ENCODE data around the gene KRTAP22-2.

Gene KRTAP22-2

DNA sequence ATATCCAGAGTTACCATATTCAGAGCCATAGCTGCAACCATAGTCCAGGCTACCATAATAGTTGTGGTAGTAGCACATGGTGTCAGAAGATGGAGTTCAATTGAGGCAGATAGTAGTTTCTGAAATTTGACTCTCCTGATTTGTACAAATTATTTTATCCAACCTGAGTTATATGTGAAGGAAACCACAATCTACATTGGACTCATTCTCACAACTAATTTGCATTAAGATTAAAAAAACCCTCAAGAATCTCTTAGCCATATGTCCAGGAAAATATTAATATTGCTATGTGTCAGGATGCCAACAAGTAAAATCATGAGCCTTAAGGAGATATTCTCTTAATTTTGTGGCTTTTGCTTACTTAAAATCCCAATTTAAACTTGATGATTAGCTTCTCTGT lies at the start of gene KRTAP22-2:
TSS of gene KRTAP22-2 (minus strand) at position 101 of the 400 bp plus-strand sequence.
- no peak for DNase-seq (ENCODE audit: low spot score)

DNA sequence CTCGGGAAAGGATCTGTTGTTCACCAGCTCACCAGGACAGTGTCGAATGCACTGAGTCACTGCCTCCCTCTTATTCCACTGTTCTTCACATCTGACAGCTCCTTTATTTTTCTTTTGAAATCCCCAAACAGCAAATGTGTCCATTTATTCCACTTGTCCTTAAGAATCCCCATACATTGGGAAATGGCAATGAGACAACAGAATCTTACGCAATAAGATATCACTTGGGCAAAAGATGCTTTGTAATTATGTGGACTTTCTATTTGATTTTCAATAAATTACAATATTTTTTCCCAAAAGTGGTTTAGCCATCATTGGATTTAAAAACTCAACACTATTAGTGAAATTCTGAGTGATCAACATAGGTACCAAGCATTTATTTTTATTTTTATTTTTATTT lies 48.5 kb upstream of the KRTAP22-2 start:
- DNase-seq (ENCODE audit: low spot score): no peak

DNA sequence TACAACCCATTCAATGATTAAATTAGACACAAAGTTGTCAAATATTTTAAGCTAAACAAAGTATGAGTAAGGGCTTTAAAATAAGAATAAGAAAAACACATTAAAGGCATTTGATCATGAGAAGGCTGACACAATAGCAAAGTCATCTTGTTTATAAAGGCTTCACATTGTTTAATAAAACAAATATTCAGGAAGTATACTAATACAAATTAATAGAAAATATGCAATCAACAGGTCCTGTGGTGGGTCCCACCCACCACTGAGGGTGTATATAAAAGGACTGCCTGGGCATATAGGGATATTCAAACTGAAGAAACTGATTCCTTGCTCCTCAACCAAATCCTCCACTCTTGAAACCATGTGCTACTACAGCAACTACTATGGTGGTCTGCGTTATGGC lies 44.7 kb upstream of the KRTAP22-2 start, which contains the start of gene KRTAP20-2:
TSS of gene KRTAP20-2 (plus strand) at position 301 of the 400 bp plus-strand sequence. CDS start at position 359, 58 bp downstream.
- DNase-seq (ENCODE audit: low spot score): no peak

DNA sequence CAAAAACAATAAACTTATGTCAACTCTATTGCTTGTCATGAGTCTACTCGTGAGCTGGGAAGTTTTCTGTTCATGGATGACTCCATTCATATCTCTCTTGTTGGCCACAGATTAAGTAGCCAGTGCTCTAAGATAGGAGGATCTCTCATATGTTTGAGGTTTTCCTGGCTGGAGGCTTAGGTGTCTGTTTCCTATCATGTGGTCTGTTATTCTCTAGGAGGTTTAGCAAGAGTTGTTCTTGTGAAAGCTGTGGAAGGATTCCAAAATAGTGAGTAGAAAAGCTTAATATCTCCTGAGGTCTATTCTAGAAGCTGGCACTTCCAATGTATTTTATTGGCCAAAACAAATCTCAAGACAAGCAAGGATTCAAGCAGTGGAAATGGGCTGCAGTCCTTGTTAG lies 39.0 kb upstream of the KRTAP22-2 start:
- DNase-seq (ENCODE audit: low spot score): no peak

DNA sequence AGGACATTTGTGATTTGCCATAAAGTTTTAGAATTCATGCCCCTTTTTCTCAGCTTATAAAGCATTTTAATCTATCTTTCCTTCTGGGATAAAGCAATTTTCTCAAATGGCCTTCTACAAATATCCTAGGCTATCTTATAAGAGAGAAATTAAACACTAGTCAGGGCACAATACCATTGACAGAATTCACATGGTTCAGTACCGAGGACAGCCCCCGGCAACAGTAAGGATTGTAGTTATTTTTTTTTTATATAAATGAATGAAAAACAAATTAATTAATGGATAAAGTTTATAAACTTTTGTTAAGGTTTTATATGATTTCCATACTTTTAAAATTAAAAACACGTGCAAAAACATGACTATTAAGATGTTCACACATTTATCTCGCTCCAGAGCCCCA lies 37.9 kb upstream of the KRTAP22-2 start:
- DNase-seq (ENCODE audit: low spot score): no peak

DNA sequence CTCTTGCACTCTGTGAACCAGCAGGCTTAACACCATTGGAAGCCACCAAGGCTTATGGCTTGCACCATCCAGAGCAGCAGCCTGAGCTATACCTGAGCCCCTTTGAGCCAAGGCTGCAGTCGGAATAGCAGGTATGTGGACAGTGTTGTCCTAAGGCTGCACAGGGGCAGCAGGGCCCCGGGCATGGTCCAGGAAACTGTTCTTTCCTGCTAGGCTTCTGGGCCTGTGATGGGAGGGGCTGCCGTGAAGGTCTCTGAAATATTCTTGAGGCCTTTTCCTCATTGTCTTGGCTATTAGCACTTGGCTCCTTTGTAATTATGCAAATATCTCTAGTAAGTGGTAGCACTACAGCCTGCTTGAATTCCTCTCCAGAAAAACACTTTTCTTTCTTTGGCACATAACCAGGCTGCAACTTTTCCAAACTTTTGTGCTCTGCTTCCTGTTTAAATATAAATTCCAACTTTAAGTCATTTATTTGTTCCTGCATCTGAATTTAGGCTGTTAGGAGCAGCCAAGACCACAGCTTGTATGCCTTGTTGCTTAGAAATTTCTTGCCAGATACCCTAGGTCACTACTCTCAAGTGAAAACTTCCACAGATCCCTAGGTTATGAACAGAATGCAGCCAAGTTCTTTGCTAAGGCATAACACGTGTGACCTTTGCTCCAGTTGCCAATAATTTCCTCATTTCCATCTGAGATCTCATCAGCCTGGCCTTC lies 35.4 kb upstream of the KRTAP22-2 start:
- DNase-seq (ENCODE audit: low spot score): no peak

DNA sequence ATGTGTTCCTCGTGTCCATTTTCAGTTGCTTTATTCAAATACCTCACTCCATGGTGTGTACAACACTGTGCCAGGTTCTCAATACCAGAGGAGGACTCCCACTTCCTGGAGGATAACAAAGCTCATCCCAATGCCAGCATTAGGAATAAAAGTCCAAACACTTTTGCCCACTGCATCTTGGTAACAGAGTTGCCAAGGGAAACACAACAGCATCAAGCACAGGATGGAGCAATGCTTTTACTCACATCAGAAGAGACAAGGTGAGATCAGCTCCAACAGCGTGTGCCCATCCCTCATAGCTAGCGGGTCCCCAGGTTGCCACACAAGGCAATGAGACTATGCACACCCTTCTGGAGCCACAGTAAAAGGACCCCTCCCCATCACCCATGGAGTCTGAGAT lies 33.2 kb upstream of the KRTAP22-2 start:
- DNase-seq (ENCODE audit: low spot score): no peak

DNA sequence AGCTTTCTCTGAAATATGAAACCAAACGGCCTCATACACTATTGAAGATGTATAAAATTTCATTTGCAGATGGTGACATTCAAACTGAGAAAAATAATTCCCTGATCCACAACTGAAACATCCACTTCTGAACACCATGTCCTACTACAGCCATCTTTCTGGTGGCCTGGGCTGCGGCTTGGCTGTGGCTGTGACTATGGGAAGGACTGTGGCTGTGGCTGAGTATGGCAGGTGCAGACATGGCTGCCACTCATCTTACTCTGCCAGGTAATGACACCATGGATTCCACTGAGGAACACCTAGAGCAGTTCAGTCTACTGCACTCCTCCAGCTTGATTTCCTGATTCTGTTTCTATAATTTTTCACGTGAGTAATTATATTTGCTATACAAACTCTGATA lies 30.3 kb upstream of the KRTAP22-2 start, which contains the start of gene KRTAP20-4:
TSS of gene KRTAP20-4 (plus strand) at position 106 of the 400 bp plus-strand sequence.
- DNase-seq (ENCODE audit: low spot score): no peak

DNA sequence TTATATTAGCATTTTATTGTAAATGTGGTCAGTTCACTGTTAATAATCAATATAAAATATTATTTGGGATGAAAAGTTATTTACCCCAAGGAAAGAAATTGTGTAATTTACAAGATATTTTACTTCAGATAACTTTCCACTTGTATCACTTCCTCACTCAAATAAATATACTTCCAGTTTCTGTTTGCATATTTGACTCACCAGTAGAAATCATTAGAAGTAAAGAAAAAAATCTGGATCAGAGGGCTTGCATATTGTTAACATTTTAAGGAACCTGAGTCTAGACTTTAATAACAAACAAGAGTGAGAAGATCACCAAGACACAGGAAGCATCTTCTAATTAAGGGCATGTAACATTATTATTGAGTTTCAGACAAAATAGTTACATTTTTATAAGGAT lies 29.9 kb upstream of the KRTAP22-2 start:
- DNase-seq (ENCODE audit: low spot score): no peak

DNA sequence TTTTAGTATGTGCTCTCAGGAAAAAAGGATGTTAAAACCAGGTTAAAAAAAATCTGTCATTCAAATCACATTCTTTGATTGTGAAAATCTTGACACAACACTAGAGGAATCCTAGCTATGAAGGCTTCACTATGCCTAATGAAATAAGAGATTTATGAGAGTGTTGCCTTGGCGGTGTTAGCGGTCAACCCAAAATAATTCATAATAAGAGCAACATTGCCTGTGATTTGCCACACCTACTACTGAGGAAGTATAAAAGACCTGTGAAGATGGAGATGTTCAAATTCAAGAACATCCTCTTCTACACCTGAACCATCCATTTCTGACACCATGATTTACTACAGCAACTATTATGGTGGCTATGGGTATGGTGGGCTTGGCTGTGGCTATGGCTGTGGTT lies 25.9 kb upstream of the KRTAP22-2 start, which contains the start of gene KRTAP20-1:
TSS of gene KRTAP20-1 (plus strand) at position 301 of the 400 bp plus-strand sequence. CDS start at position 331, 30 bp downstream.
- no peak for DNase-seq (ENCODE audit: low spot score)

DNA sequence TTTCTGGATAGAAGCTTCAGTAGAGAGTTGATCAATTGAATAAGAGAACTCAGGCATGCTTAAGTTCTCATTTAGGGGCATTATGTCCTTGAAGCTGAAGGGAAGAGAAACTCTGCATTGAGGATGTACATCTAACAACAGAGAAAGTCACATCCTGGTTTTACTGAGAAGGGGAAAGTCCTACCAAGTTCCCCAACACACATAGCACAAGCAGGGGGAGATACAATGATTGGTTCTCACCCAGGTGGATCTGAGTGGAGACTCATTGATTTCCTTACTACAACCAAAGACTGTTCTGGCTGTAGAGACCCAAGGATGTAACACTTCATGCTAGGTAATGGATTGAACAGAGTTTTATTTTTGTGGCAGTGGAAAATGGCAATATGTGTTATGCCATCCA lies 25.0 kb upstream of the KRTAP22-2 start:
- no peak for DNase-seq (ENCODE audit: low spot score)

DNA sequence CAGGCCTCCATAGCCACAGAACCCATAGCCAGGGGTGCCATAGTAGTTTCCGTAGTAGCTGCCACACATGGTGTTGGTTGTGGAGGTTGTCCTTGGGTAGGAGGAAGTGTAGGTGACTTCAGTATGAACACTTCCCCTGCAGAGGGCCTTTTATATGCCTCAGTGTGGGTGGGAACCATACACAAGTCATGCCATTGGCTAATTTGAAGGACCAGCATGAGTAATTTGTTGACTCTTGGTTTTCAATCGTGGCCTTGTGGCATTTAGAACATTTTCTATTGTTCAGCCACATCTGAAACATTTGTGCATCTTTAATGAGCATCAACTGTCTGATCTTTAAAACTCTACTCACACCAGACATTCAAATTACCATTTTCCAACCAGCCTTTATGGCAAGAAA lies 23.6 kb upstream of the KRTAP22-2 start, which contains the start of gene KRTAP6-1:
TSS of gene KRTAP6-1 (minus strand) at position 95 of the 400 bp plus-strand sequence. CDS start at position 69, 26 bp downstream.
- DNase-seq (ENCODE audit: low spot score): no peak

DNA sequence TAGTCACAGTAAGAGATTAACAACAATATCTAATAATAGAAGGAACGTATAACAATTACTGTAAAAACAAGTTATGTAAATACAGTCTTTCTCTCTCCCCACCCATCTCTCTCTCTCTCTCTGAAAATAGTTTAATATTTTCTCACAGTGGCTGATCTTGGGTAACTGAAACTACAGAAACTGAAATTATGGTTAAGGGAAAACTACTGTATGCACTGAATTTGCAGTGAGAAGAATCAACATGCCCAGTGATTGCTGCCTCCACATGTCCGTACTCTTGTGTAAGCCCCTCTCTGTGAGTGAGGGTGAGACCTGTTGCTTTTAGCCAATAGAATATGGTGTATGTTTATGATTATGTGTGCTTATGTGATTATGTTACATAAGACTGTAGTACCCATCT lies 21.9 kb upstream of the KRTAP22-2 start:
- DNase-seq (ENCODE audit: low spot score): no peak

DNA sequence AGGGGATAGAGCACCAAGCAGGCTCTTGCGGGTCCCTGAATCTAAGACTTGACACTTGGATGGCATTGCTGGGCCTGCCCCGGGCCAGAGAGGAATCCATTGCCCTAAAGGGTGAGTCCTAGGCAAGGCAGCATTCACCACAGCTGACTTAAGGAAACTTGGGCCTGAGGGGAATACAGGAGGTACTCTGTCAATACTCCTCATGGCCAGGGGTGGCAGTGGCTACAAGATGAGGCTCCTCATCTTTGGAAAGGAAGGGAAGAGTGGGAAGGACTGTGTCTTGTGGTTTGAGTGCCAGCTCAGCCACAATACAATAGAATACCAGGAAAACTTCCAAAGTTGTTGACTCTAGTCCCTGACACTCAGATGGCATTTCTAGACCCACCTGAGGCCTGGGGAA lies 15.8 kb upstream of the KRTAP22-2 start:
- DNase-seq (ENCODE audit: low spot score): no peak

DNA sequence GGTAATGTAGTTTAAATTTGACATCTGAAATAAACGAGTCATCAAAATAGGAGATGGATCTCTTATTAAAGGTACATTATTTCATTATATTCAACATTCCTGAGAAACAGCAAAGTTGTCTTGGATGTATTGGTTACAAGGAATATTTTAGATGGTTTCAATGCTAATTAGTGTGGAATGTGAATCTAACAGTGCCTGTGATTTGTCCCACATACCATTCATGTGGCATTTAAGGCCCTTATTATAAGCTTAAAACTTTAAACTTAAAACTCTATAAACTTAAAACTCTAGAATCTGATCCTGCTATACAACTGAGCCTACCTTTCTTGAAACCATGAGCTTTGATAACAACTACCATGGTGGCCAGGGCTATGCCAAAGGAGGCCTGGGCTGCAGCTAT lies 10.6 kb upstream of the KRTAP22-2 start, which contains the start of gene KRTAP22-1:
TSS of gene KRTAP22-1 (plus strand) at position 301 of the 400 bp plus-strand sequence.
- DNase-seq (ENCODE audit: low spot score): no peak

DNA sequence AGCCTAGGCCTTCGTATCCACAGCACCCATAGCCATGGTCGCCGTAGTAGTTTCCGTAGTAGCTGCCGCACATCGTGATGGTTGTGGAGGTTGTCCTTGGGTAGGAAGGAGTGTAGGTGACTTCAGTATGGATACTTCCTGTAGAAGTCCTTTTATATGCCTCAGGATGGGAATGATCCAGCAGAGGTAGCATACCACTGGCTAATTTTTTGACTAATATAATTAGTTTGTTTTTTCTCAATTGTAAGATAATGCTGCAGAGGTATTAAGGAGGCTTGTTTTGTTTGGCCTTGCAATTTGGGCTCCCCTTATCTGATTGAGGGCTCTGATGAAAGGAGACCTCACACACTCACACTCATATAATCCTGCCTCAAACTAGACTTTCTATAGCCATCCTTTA lies 8.6 kb upstream of the KRTAP22-2 start, which contains the start of gene KRTAP6-2:
TSS of gene KRTAP6-2 (minus strand) at position 101 of the 400 bp plus-strand sequence. CDS start at position 73, 28 bp downstream.
- DNase-seq (ENCODE audit: low spot score): no peak

DNA sequence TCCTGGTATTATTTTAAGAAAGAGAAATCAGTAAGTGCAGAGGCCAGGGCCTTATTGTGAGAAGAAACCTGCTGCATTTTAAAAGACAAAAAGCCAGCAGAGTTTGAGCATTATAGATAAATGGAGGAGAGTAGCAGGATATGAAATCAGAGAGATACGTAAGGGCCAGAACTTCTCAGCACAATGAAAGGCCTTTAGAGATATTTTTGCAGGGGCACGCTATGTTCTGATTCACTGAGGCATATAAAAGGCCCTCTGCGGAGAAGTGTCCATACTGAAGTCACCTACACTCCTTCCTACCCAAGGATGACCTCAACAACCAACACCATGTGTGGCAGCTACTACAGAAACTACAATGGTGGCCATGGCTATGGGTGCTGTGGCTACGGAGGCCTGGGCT lies 1.9 kb upstream of the KRTAP22-2 start, which contains the start of gene KRTAP6-3:
TSS of gene KRTAP6-3 (plus strand) at position 301 of the 400 bp plus-strand sequence. CDS start at position 307, 6 bp downstream.
- no peak for DNase-seq (ENCODE audit: low spot score)

DNA sequence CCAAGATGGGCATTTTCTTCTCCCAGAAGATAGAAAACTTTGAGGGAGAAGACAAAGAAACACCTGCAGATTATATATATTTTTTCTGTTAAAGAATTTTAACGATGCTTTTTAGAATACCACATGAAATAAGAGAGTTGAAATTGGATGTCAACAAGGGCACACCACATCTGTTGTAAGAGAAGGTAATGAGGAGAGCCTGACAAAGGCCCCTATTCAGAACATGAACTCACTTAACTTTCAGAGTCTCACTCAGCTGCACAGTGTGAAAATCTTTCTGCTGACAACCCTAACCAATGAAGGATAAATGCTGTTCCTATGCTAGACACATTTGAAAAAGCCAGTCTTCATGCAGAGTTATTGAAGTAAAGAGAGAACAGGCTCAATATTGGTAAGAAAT lies 7.3 kb downstream of the KRTAP22-2 start:
- DNase-seq (ENCODE audit: low spot score): no peak

DNA sequence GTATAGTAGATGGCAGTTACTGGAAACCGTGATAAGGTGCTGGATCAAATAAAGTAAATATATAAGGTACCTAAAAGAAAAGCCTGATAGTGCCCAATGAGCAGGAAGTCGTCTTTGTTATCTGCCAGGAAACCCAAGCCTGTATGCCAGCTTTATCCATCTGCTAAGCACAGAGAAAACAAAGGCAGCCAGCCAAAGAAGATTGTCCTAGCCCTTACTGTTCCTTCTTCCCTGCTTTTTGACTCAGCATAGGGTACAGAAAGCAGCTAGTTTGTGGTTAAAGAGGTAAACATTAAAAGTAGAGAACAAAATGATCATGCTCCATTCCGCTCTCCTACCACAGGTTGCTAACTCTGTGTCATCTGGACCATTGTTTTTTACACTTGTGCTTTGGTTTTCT lies 10.1 kb downstream of the KRTAP22-2 start:
- no peak for DNase-seq (ENCODE audit: low spot score)

DNA sequence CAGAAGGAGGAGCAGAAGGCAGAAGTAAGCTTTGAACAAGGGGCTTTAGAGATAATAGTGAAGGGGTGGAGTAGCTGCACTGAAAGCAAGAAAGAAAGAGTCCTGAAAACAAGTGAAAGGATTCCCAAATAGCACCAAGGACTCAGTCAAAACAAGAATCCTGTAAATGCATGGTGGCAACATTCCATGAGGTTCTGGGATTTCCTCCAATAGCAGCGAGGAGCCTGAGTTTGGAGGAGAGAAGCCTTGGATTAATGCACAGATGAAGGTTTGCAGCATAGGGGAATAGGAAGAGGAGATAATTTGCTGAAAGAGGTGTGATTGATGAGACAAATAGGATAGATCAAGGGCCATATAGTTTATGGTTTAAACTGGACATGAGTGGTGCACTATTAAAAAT lies 10.9 kb downstream of the KRTAP22-2 start:
- no peak for DNase-seq (ENCODE audit: low spot score)

DNA sequence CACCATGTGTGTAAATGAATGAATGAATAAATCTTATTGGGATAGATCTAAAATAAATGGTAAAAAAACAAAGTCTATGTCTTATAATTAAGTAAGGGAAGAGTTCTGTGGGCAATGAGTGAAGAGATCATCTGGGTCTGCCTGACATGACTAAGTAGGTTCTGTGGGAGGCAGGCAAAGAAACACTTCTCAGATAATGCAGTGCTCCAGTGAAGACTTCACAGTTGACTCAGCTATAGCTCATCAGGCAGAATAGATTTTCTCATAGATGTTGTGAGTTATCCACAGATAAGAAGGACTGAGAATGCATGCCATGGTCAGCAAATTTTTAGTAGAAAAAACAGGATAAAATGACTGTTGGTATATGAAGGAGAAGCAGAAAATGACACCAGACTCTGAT lies 12.4 kb downstream of the KRTAP22-2 start:
- DNase-seq (ENCODE audit: low spot score): no peak

DNA sequence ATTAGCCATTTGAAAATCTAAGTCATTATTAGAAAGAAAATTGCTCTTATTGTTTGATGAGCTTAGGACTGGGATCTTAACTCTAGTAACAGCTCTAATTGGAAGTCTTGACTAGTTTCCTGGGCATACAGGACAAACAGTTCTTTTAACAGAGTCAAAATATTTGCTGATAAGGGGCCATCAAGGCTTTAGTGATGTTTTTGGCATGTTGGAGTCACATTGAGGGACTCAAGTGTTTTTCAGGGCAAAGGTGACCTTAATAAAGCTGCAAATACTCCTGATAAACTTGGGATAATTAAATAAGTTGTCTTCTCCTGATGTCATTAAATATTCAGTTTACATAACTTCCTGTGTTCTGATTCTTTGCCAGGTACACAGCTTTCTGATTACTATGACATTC lies 22.6 kb downstream of the KRTAP22-2 start:
- DNase-seq (ENCODE audit: low spot score): no peak

DNA sequence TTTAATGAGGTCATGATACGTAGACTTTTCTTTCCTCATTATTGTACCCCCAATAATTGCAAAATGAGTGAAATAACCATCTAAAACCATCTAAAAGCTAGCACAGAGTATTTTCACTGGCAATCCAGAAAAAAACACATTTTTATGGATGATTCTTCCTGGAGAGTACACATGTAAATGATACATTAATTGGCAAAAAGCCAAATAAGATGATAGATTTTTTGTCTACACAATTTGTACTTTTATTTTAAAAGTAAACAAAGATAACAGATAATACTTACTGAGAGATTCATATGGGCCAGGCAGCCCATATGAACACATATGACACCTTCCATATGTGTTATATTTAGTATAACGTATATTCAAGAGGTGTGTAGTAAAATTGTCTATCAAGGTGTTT lies 26.6 kb downstream of the KRTAP22-2 start:
- DNase-seq (ENCODE audit: low spot score): no peak

Data from GM03348 (cell line).